ENCODE data around the gene RAP2B.
"Not testable (repeated sequence)": the region's sequence is repeated elsewhere in the genome, so short reads cannot be mapped to it uniquely, and the experiment has no call there.

Gene RAP2B

GRCh38 chr3:153155786-153156185, 6.2 kb upstream of the RAP2B start:
- H3K9me3 ChIP-seq (ENCODE audit: control insufficient read depth, low read length); H3K23ac ChIP-seq (ENCODE audit: low read length in 2 of 2); H3K36me3 ChIP-seq (ENCODE audit: control insufficient read depth in 1 of 2, insufficient read depth in 2 of 2, low read depth in 1 of 2, low read length in 2 of 2); DNase-seq; H2AK5ac ChIP-seq (ENCODE audit: low read length, severe bottlenecking); H3K27ac ChIP-seq (ENCODE audit: low read length, poor library complexity, severe bottlenecking); H3K27me3 ChIP-seq (ENCODE audit: control insufficient read depth in 1 of 2, insufficient read depth in 1 of 2, low read length in 2 of 2); H3K4me1 ChIP-seq (ENCODE audit: control insufficient read depth, insufficient read depth, low read depth, low read length); H2BK12ac ChIP-seq (ENCODE audit: low read length in 2 of 2); H3K4me2 ChIP-seq (ENCODE audit: low read length, poor library complexity, severe bottlenecking); H3K79me1 ChIP-seq (replicated peaks; ENCODE audit: low read length, poor library complexity, severe bottlenecking); H2AFZ ChIP-seq (ENCODE audit: low read depth, low read length); H3K4me3 ChIP-seq (ENCODE audit: insufficient read depth in 1 of 2, low read depth in 1 of 2, low read length in 2 of 2); H2BK5ac ChIP-seq (ENCODE audit: low read depth, low read length, poor library complexity, severe bottlenecking); H4K8ac ChIP-seq (ENCODE audit: low read length); H3K14ac ChIP-seq (ENCODE audit: low read length in 2 of 2); H2BK120ac ChIP-seq (ENCODE audit: low read depth, low read length); H3K4ac ChIP-seq (ENCODE audit: low read depth in 1 of 2, low read length in 2 of 2); H4K91ac ChIP-seq (ENCODE audit: low read length); H3K9ac ChIP-seq (ENCODE audit: low read length); H3K18ac ChIP-seq (ENCODE audit: low read depth in 1 of 2, low read length in 2 of 2): not testable (repeated sequence)
- H2BK15ac ChIP-seq (ENCODE audit: low read depth, poor library complexity, severe bottlenecking): peak overlapping the region; percentile 66
- WGBS: 99% methylated on average over 22 of the region's 29 CpGs

- Histone ChIP-seq H2BK5ac (ENCODE audit: low read depth, low read length, poor library complexity, severe bottlenecking) (no peak overlapping the region), H3K9me3 (ENCODE audit: control insufficient read depth, low read length) (no peaks in the 10 kb centered on the region), H2BK120ac (ENCODE audit: low read depth, low read length) (no peak overlapping the region), H3K27me3 (ENCODE audit: control insufficient read depth in 1 of 2, insufficient read depth in 1 of 2, low read length in 2 of 2) (no peaks in the 10 kb centered on the region), H3K14ac (ENCODE audit: low read length in 2 of 2) (no peak overlapping the region), H2BK15ac (ENCODE audit: low read depth, poor library complexity, severe bottlenecking) (no peak overlapping the region), H3K9ac (ENCODE audit: low read length) (no peak overlapping the region), H2AFZ (ENCODE audit: low read depth, low read length) (no peak overlapping the region), H3K27ac (ENCODE audit: low read length, poor library complexity, severe bottlenecking) (no peak overlapping the region), H3K18ac (ENCODE audit: low read depth in 1 of 2, low read length in 2 of 2) (no peak overlapping the region), H2BK12ac (ENCODE audit: low read length in 2 of 2) (no peak overlapping the region), H3K4me2 (ENCODE audit: low read length, poor library complexity, severe bottlenecking) (no peak overlapping the region), H4K8ac (ENCODE audit: low read length) (no peak overlapping the region), H3K4me1 (ENCODE audit: control insufficient read depth, insufficient read depth, low read depth, low read length) (peaks cover 7% of the 10 kb centered on the region), H3K4ac (ENCODE audit: low read depth in 1 of 2, low read length in 2 of 2) (no peak overlapping the region), H2AK5ac (ENCODE audit: low read length, severe bottlenecking) (no peak overlapping the region), H4K91ac (ENCODE audit: low read length) (no peak overlapping the region), H3K4me3 (ENCODE audit: insufficient read depth in 1 of 2, low read depth in 1 of 2, low read length in 2 of 2) (no peak overlapping the region), H3K23ac (ENCODE audit: low read length in 2 of 2) (no peak overlapping the region), H3K36me3 (ENCODE audit: control insufficient read depth in 1 of 2, insufficient read depth in 2 of 2, low read depth in 1 of 2, low read length in 2 of 2) (no peaks in the 10 kb centered on the region), H3K79me1 (replicated peaks; ENCODE audit: low read length, poor library complexity, severe bottlenecking) (no peaks in the 10 kb centered on the region)
- 100% methylated on average over 3 of the region's 4 CpGs for WGBS
- no peak for DNase-seq
Observed at GRCh38 chr3:153158189-153158588, 3.8 kb upstream of the RAP2B start.

DNA sequence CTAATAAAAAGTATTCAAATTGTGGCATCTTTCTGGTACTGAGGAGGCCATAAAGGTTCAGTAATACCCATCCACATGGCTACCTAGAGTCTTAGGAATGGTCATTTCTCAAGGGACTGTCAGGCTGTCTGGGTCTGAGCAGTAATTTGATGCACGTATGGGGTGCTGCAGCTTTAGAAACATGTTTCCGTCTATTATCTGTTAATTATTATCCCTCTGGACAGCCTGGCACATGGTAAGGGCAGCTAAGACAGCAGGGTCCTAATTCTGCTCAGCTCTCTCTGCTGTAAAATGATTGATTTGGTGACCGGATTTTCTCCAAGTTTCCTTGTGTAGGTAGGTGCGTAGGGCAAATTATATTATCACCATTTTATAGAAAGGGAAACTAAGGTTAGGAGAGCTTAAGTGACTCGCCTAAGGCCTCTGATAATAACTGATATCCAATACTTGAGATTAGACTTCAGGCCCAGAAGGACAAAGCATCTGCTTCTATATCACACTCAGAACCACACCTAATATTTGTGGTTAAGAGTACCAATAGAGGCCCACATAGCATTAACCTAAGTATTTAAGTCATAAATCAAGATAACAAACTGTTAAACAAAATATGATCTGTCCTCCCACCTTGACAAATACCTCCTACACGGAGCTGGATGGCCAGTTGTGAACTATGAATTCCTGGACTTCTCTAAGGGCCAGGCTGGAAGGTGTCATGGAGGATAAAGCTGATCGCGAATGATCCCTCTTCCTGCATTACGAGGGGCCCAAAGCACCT, 2.9 kb upstream of the RAP2B start:
- peak overlapping the region in 1 of 2 experiments; percentile 40 for H3K4ac ChIP-seq (ENCODE audit: low read depth in 1 of 2, low read length in 2 of 2)
- no peak overlapping the region for H2BK5ac ChIP-seq (ENCODE audit: low read depth, low read length, poor library complexity, severe bottlenecking)
- H3K27ac ChIP-seq (ENCODE audit: low read length, poor library complexity, severe bottlenecking): peak overlapping the region; percentile 100
- H4K91ac ChIP-seq (ENCODE audit: low read length): no peak overlapping the region
- 93% methylated on average over 6 of the region's 9 CpGs for WGBS
- no peak overlapping the region for H2BK120ac ChIP-seq (ENCODE audit: low read depth, low read length)
- no peak overlapping the region for H2BK15ac ChIP-seq (ENCODE audit: low read depth, poor library complexity, severe bottlenecking)
- H3K4me1 ChIP-seq (ENCODE audit: control insufficient read depth, insufficient read depth, low read depth, low read length): peaks cover 7% of the 10 kb centered on the region
- H3K36me3 ChIP-seq (ENCODE audit: control insufficient read depth in 1 of 2, insufficient read depth in 2 of 2, low read depth in 1 of 2, low read length in 2 of 2): no peaks in the 10 kb centered on the region
- DNase-seq: no peak
- H2AFZ ChIP-seq (ENCODE audit: low read depth, low read length): no peak overlapping the region
- no peak overlapping the region for H4K8ac ChIP-seq (ENCODE audit: low read length)
- H3K18ac ChIP-seq (ENCODE audit: low read depth in 1 of 2, low read length in 2 of 2): no peak overlapping the region
- no peaks in the 10 kb centered on the region for H3K79me1 ChIP-seq (replicated peaks; ENCODE audit: low read length, poor library complexity, severe bottlenecking)
- H3K27me3 ChIP-seq (ENCODE audit: control insufficient read depth in 1 of 2, insufficient read depth in 1 of 2, low read length in 2 of 2): no peaks in the 10 kb centered on the region
- no peak overlapping the region for H3K14ac ChIP-seq (ENCODE audit: low read length in 2 of 2)
- no peak overlapping the region for H3K9ac ChIP-seq (ENCODE audit: low read length)
- H3K4me3 ChIP-seq (ENCODE audit: insufficient read depth in 1 of 2, low read depth in 1 of 2, low read length in 2 of 2): no peak overlapping the region
- H2BK12ac ChIP-seq (ENCODE audit: low read length in 2 of 2): peak overlapping the region in 1 of 2 experiments; percentile 59
- H3K9me3 ChIP-seq (ENCODE audit: control insufficient read depth, low read length): no peaks in the 10 kb centered on the region
- no peak overlapping the region for H3K23ac ChIP-seq (ENCODE audit: low read length in 2 of 2)
- H3K4me2 ChIP-seq (ENCODE audit: low read length, poor library complexity, severe bottlenecking): no peak overlapping the region
- peak overlapping the region; percentile 85 for H2AK5ac ChIP-seq (ENCODE audit: low read length, severe bottlenecking)

- Histone ChIP-seq H4K8ac (ENCODE audit: low read length) (peak overlapping the region; percentile 82), H3K4me1 (ENCODE audit: control insufficient read depth, insufficient read depth, low read depth, low read length) (peaks cover 7% of the 10 kb centered on the region), H3K4me3 (ENCODE audit: insufficient read depth in 1 of 2, low read depth in 1 of 2, low read length in 2 of 2) (peak overlapping the region; percentile 55 to 95), H2BK5ac (ENCODE audit: low read depth, low read length, poor library complexity, severe bottlenecking) (peak overlapping the region; percentile 95), H2BK12ac (ENCODE audit: low read length in 2 of 2) (peak overlapping the region; percentile 87 to 89), H3K9me3 (ENCODE audit: control insufficient read depth, low read length) (no peaks in the 10 kb centered on the region), H3K18ac (ENCODE audit: low read depth in 1 of 2, low read length in 2 of 2) (peak overlapping the region; percentile 47 to 95), H3K27me3 (ENCODE audit: control insufficient read depth in 1 of 2, insufficient read depth in 1 of 2, low read length in 2 of 2) (no peaks in the 10 kb centered on the region), H4K91ac (ENCODE audit: low read length) (no peak overlapping the region), H2AFZ (ENCODE audit: low read depth, low read length) (no peak overlapping the region), H3K4ac (ENCODE audit: low read depth in 1 of 2, low read length in 2 of 2) (peak overlapping the region; percentile 40 to 48), H2AK5ac (ENCODE audit: low read length, severe bottlenecking) (peak overlapping the region; percentile 85), H3K14ac (ENCODE audit: low read length in 2 of 2) (no peak overlapping the region), H3K9ac (ENCODE audit: low read length) (peak overlapping the region; percentile 99), H3K36me3 (ENCODE audit: control insufficient read depth in 1 of 2, insufficient read depth in 2 of 2, low read depth in 1 of 2, low read length in 2 of 2) (peaks cover 0 to 6% of the 10 kb centered on the region in 2 experiments), H3K23ac (ENCODE audit: low read length in 2 of 2) (no peak overlapping the region), H3K27ac (ENCODE audit: low read length, poor library complexity, severe bottlenecking) (peak overlapping the region; percentile 100), H3K79me1 (replicated peaks; ENCODE audit: low read length, poor library complexity, severe bottlenecking) (no peaks in the 10 kb centered on the region), H2BK15ac (ENCODE audit: low read depth, poor library complexity, severe bottlenecking) (no peak overlapping the region), H2BK120ac (ENCODE audit: low read depth, low read length) (no peak overlapping the region), H3K4me2 (ENCODE audit: low read length, poor library complexity, severe bottlenecking) (peak overlapping the region; percentile 79)
- WGBS: 87% methylated on average over 7 of the region's 9 CpGs
- DNase-seq: no peak
Observed at GRCh38 chr3:153159771-153160397, 2.1 kb upstream of the RAP2B start.
